HG02571 (cell line): ENCODE results near the gene TUBG2.
A peak's percentile ranks its signal among the peaks of the same experiment; 100 is the strongest.
"Not testable (repeated sequence)": the region's sequence is repeated elsewhere in the genome, so short reads cannot be mapped to it uniquely, and the experiment has no call there.

Source experiments
- ATAC-seq: cut with Tn5 transposase; IDR thresholded peaks from one replicate; pipeline ENCODE4 v1.9.1; 2021; ENCODE audit warnings: mild to moderate bottlenecking, moderate library complexity; ENCODE audit not compliant: unreplicated experiment

Gene TUBG2

DNA sequence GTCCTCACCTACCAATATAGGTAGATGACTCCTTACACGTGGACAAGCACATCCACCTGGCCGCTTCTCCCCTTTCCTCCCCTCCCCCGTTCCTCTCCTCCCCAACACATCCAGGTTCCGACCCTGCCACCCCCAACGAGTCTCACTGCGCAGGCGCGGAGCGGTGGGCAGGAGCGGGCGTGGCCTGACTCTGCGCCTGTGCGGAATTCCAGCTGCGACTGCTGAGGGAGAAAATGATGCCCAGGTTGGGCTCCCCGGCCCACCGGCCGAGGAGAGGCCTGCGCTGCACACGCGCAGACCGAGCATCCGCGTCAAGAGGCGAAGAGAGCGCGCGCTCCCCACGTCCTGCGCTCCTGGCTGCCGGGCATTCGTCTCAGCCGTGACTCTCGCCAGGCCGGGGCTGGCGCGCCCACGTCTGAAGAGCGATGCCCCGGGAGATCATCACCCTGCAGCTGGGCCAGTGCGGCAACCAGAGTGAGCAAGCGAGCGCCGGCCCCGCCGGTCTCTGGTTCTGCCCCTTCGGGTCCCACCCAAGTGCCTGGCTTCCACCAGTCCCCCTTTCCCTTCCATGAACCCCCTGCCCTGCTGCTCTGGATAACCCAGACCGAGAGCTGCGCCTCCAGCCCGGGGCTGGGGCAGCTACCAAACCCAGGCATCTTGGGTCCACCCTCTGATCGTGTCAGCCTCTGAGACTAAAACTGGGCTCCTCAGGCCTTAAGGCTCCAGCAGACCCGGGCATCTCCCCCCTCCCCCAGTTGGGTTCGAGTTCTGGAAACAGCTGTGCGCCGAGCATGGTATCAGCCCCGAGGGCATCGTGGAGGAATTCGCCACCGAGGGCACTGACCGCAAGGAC lies at the start of gene TUBG2:
Gene TUBG2, plus strand, starts transcription at position 206 of the 853 bp plus-strand sequence. Its CDS starts 220 bp downstream, at position 426.
- ATAC-seq: no peak

- ATAC-seq: peak; percentile 7
Measured at GRCh38 chr17:42609814-42610801, 49.0 kb upstream of the TUBG2 start.

- no peak for ATAC-seq
Measured at GRCh38 chr17:42612013-42612412, 47.1 kb upstream of the TUBG2 start.

- no peak for ATAC-seq
Measured at GRCh38 chr17:42613699-42614295, 45.3 kb upstream of the TUBG2 start.

GRCh38 chr17:42617956-42618431 lies 41.1 kb upstream of the TUBG2 start:
- ATAC-seq: peak; percentile 21

GRCh38 chr17:42618442-42619150 lies 40.5 kb upstream of the TUBG2 start:
- ATAC-seq: peak; percentile 69

GRCh38 chr17:42621987-42622386 lies 37.1 kb upstream of the TUBG2 start:
- ATAC-seq: not testable (repeated sequence)

GRCh38 chr17:42623271-42623670 lies 35.8 kb upstream of the TUBG2 start:
- no peak for ATAC-seq

DNA sequence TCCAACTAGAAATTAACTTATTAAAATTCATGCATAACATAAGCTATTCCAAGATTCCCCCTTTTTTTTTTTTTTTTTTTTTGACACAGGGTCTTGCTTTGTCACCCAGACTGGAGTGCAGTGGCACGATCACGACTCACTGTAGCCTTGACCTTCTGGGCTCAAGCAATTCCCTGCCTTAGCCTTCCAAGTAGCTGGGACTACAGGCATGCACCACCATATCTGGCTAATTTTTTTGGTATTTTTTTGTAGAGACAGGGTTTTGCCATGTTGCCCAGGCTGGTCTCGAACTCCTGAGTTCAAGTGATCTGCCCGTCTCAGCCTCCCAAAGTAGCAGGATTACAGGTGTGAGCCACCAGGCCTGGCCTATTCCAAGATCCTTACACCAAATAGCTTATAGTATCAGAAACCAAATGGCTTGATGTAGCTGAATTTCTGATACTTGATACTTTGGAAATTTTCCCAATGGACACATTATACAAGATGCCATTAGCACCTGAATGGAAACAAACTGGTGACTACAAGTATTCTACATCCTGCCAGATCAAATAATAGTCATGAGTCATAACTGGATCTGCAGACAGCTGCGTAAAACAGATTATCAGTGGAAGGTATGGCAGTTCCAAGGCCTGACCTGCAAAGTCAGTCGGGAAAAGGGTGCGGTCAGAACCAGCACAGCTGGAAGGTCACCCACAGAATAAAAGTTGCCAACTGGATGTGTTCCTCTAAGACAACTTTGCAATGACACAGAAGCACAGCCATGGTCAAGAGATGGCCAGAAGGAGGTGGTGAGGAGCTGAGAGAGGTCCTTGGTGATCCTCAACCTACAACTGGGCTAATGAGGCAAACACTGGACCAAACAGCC lies 35.1 kb upstream of the TUBG2 start:
- no peak for ATAC-seq

DNA sequence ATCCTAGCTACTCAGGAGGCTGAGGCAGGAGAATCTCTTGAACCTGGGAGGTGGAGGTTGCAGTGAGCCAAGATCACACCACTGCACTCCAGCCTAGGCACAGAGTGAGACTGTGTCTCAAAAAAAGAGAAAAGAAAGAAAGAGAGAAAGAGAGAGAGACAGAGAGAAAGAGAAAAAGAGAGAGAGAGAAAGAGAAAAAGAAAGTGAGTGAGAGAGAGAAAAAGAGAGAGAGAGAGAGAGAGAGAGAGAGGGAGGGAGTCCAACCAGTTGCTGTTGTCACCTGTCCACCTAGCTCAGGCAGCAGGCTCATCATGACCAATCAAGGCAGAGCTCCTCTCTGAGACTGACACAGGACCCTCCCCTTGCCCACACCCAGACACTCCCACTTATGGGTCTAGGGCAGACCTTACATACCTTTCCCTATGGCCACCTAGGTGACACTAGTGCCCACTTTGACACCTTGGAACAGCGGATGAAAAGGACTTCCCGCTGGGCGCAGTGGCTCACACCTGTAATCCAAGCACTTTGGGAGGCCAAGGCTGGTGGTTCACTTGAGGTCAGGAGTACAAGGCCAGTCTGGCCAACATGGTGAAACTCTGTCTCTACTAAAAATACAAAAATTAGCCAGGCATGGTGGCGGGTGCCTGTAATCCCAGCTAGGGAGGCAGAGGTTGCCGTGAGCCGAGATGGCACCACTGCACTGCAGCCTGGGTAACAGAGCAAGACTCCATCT lies 31.9 kb upstream of the TUBG2 start:
- ATAC-seq: not testable (repeated sequence)

GRCh38 chr17:42629411-42630009 lies 29.6 kb upstream of the TUBG2 start:
- no peak for ATAC-seq

DNA sequence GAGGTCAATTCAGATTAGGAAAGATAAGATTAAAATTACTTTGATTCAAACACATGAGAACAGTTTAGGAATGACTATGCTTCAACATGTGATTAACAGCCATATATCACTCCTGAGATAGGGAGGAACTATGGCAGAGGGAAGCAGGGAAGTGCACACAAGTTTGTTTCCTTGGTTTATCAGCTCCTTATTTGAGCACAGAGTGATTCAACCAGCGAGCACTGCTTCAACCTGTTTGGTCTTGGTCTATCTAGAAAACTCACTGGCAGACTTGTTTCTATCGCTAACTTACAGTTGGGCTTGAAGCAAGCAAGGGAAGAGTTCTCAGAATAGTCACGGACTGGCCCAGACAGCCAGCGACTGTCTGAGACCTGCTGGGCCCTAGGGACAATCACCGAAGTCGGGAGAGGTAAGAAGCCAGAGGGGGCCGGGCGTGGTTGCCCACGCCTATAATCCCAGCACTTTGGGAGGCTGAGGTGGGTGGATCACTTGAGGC lies 26.1 kb upstream of the TUBG2 start:
- ATAC-seq: no peak

DNA sequence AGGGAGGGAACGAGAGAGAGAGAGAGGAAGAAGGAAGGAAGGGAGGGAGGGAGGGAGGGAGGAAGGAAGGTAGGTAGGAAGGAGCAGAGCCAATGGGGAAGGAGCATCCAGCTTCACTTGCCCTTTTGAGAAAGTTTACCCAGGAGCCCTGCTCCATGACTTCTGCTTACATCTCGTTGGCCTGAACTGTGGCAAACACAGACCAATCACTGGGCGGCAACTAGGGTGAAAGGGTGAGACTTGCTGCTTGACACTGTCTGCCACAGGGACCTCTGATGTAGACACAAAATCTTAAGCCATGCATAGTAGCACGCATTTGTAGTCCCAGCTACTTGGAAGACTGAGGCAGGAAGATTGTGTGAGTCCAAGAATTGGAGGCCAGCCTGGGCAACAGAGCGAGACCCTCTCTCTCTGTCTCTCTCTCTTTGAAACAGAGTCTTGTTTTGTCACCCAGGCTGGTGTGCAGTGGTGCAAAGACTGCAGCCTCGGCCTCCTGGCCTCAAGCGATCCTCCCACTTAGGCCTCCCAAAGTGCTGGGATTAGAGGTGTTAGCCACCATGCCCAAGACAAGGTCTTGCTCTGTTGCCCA lies 19.5 kb upstream of the TUBG2 start:
- no peak for ATAC-seq

DNA sequence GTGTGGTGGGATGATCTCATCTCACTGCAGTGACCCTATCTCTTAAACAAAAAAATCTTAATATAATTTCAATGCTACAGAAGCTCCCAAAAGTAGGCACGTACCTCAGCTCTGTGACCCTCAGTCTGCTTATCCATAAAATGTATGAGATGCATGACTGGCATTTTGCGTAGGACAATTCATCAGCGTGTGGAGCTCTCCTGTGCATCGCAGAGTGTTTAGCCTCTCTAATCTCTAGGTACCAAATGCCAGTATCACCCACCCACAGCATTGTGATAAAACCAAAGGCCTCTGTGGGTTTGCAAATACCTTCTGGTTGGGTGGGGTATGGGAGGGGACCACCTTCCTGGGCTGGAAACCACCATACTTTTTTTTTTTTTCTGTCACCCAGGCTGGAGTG lies 19.0 kb upstream of the TUBG2 start:
- ATAC-seq: no peak

- ATAC-seq: no peak
Measured at GRCh38 chr17:42642336-42642735, 16.7 kb upstream of the TUBG2 start.

GRCh38 chr17:42647778-42648177 lies 11.3 kb upstream of the TUBG2 start:
- ATAC-seq: no peak

DNA sequence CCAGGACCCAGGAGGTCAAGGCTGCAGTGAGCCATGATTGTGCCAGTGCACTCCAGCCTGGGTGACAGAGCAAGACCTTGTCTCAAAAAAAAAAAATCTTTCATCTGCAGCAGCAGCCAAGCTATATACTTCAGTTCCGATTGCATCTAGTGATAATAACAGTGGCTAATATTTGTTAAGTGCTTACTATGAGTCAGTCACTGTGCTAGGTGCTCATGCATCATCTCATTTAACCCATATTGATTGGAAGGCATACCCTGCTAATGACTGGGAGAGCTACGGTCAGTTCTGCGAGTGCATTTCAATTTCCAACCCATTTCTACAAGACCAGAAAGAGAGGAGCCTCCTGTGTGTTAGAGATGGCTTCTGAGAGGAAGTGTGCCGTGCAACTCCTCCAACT lies 7.7 kb upstream of the TUBG2 start:
- ATAC-seq: no peak
